T-helper 17 cell (primary cell): ENCODE data around the gene TMIGD2. TPM values are rescaled to one million over a fixed set of nuclear protein-coding genes. Genes with fewer than 3 reads are reported as not detected.
"Not testable (repeated sequence)": the region's sequence is repeated elsewhere in the genome, so short reads cannot be mapped to it uniquely, and the experiment has no call there.

Experiments used
- ATAC-seq: fragments of 150-1000 bp; cut with Tn5 transposase; 2 replicates; pipeline ENCODE4 v1.10.0; 2021; ENCODE audit warnings: mild to moderate bottlenecking, moderate library complexity
- DNase-seq, 3 donors: peaks; one replicate each; pipeline versions ENCODE4 v3.0.0 to v3.0.0-alpha.2; 2020 to 2021
- H3K9me3 ChIP-seq: one replicate; pipeline ENCODE4 v1.7.0; 2013; ENCODE audit warnings: low read length, mild to moderate bottlenecking; ENCODE audit not compliant: control insufficient read depth, poor library complexity, severe bottlenecking
- H3K27ac Mint-ChIP-seq: one replicate; pipeline ENCODE4 v1.8.0; 2022; ENCODE audit warnings: mild to moderate bottlenecking, moderate library complexity, mixed read lengths
- H3K27me3 Mint-ChIP-seq: one replicate; pipeline ENCODE4 v1.8.0; 2022; ENCODE audit warnings: mixed read lengths
- H3K36me3 Mint-ChIP-seq: one replicate; pipeline ENCODE4 v1.8.0; 2022; ENCODE audit warnings: low read depth, mixed read lengths
- H3K4me1 Mint-ChIP-seq: one replicate; pipeline ENCODE4 v1.8.0; 2022; ENCODE audit warnings: mild to moderate bottlenecking, mixed read lengths
- H3K4me3 Mint-ChIP-seq: one replicate; pipeline ENCODE4 v1.8.0; 2022; ENCODE audit warnings: mild to moderate bottlenecking, moderate library complexity, mixed read lengths
- total RNA-seq, 4 donors: library from RNA in 2 of 4; stranded (reverse) in 2 of 4; gene quantifications; one replicate each; pipeline ENCODE4 v1.2.3 and lab custom pipeline; 2022 to 2026

Gene TMIGD2
- total RNA-seq, 2 donors from 2014 or later, result 5.2 to 7.9 TPM

- Mint-ChIP-seq H3K4me1 (peaks cover 15% of the 10 kb centered on the region), H3K27ac (no peak overlapping the region), H3K27me3 (no peaks in the 10 kb centered on the region), H3K36me3 (no peaks in the 10 kb centered on the region), H3K4me3 (no peak overlapping the region)
- no peaks in the 10 kb centered on the region for H3K9me3 ChIP-seq
- no peak for DNase-seq
- no peak for ATAC-seq
Measured at GRCh38 chr19:4298810-4299550, 3.2 kb downstream of the TMIGD2 start.

GRCh38 chr19:4297901-4298809, 4.0 kb downstream of the TMIGD2 start:
- H3K4me3 Mint-ChIP-seq, result no peak overlapping the region
- no peaks in the 10 kb centered on the region for H3K9me3 ChIP-seq
- no peak overlapping the region for H3K27ac Mint-ChIP-seq
- ATAC-seq, result no peak
- no peak for DNase-seq
- peaks cover 11% of the 10 kb centered on the region for H3K4me1 Mint-ChIP-seq
- H3K36me3 Mint-ChIP-seq, result no peaks in the 10 kb centered on the region
- H3K27me3 Mint-ChIP-seq, result no peaks in the 10 kb centered on the region

- no peaks in the 10 kb centered on the region for H3K9me3 ChIP-seq
- Mint-ChIP-seq H3K27me3 (no peaks in the 10 kb centered on the region), H3K4me3 (no peak overlapping the region), H3K27ac (no peak overlapping the region), H3K36me3 (no peaks in the 10 kb centered on the region), H3K4me1 (no peaks in the 10 kb centered on the region)
- no peak for DNase-seq
- ATAC-seq, result no peak
Measured at GRCh38 chr19:4295972-4296771, 6.0 kb downstream of the TMIGD2 start.

- no peak for ATAC-seq
- H3K27ac Mint-ChIP-seq, result no peak overlapping the region
- no peaks in the 10 kb centered on the region for H3K9me3 ChIP-seq
- no peaks in the 10 kb centered on the region for H3K4me1 Mint-ChIP-seq
- H3K36me3 Mint-ChIP-seq, result no peaks in the 10 kb centered on the region
- DNase-seq, result no peak
- no peak overlapping the region for H3K4me3 Mint-ChIP-seq
- H3K27me3 Mint-ChIP-seq, result no peaks in the 10 kb centered on the region
Measured at GRCh38 chr19:4294389-4294788, 7.8 kb downstream of the TMIGD2 start.

GRCh38 chr19:4292515-4292914, 9.7 kb downstream of the TMIGD2 start:
- Mint-ChIP-seq H3K36me3 (no peaks in the 10 kb centered on the region), H3K27ac (no peak overlapping the region), H3K27me3 (no peaks in the 10 kb centered on the region), H3K4me3 (no peak overlapping the region), H3K4me1 (no peaks in the 10 kb centered on the region)
- DNase-seq (no peak), ATAC-seq (no peak)
- no peaks in the 10 kb centered on the region for H3K9me3 ChIP-seq

- ATAC-seq (no peak), DNase-seq (no peak)
- Mint-ChIP-seq H3K27me3 (no peaks in the 10 kb centered on the region), H3K27ac (no peak overlapping the region), H3K36me3 (no peaks in the 10 kb centered on the region), H3K4me3 (no peak overlapping the region), H3K4me1 (peaks cover 1% of the 10 kb centered on the region)
- no peaks in the 10 kb centered on the region for H3K9me3 ChIP-seq
Measured at GRCh38 chr19:4291184-4291732, 10.9 kb downstream of the TMIGD2 start.

- H3K27ac Mint-ChIP-seq, result no peak overlapping the region
- H3K9me3 ChIP-seq, result no peaks in the 10 kb centered on the region
- DNase-seq (no peak), ATAC-seq (no peak)
- H3K27me3 Mint-ChIP-seq, result peaks cover 6% of the 10 kb centered on the region
- peaks cover 2% of the 10 kb centered on the region for H3K4me1 Mint-ChIP-seq
- no peak overlapping the region for H3K4me3 Mint-ChIP-seq
- H3K36me3 Mint-ChIP-seq, result no peaks in the 10 kb centered on the region
Measured at GRCh38 chr19:4288091-4288777, 14.0 kb downstream of the TMIGD2 start.

GRCh38 chr19:4286141-4286540, 16.0 kb downstream of the TMIGD2 start:
- not testable (repeated sequence) for ATAC-seq, H3K9me3 ChIP-seq, DNase-seq, H3K27ac Mint-ChIP-seq, H3K36me3 Mint-ChIP-seq, H3K27me3 Mint-ChIP-seq, H3K4me3 Mint-ChIP-seq, H3K4me1 Mint-ChIP-seq

- DNase-seq, result no peak
- H3K9me3 ChIP-seq, result no peaks in the 10 kb centered on the region
- no peaks in the 10 kb centered on the region for H3K36me3 Mint-ChIP-seq
- H3K27me3 Mint-ChIP-seq, result peaks cover 13% of the 10 kb centered on the region
- ATAC-seq, result no peak
- H3K4me1 Mint-ChIP-seq, result peaks cover 4% of the 10 kb centered on the region
- no peak overlapping the region for H3K27ac Mint-ChIP-seq
- no peak overlapping the region for H3K4me3 Mint-ChIP-seq
Measured at GRCh38 chr19:4284974-4285373, 17.2 kb downstream of the TMIGD2 start.

- Mint-ChIP-seq H3K4me3 (no peak overlapping the region), H3K4me1 (peaks cover 4% of the 10 kb centered on the region), H3K27me3 (peaks cover 16% of the 10 kb centered on the region), H3K36me3 (no peaks in the 10 kb centered on the region), H3K27ac (no peak overlapping the region)
- H3K9me3 ChIP-seq, result no peaks in the 10 kb centered on the region
- no peak for ATAC-seq
- DNase-seq, result no peak
Measured at GRCh38 chr19:4284176-4284958, 17.8 kb downstream of the TMIGD2 start.

- H3K9me3 ChIP-seq, result no peaks in the 10 kb centered on the region
- Mint-ChIP-seq H3K36me3 (no peaks in the 10 kb centered on the region), H3K4me1 (peaks cover 2% of the 10 kb centered on the region), H3K27me3 (peaks cover 14% of the 10 kb centered on the region), H3K4me3 (peak overlapping the region; percentile 78), H3K27ac (no peak overlapping the region)
- ATAC-seq, result no peak
- DNase-seq, result no peak
Measured at GRCh38 chr19:4279530-4280422, 22.4 kb downstream of the TMIGD2 start.
